DND-41 (cell line): ENCODE measurements around the gene VPS13C.

Experiments
- ATAC-seq: fragments of 200-7000 bp; cut with Tn5 transposase; 3 replicates; pipeline ENCODE4 v1.9.1; 2021; ENCODE audit warnings: low read depth; ENCODE audit not compliant: insufficient read depth
- DNase-seq: peaks from one replicate; pipeline ENCODE4 v3.0.0-alpha.2; 2020
- H2AFZ ChIP-seq: 2 replicates; pipeline ENCODE4 v1.6.0; 2012; ENCODE audit warnings: low read depth, low read length
- H3K27ac ChIP-seq: 2 replicates; pipeline ENCODE4 v1.5.1; 2012; ENCODE audit warnings: low read length, inconsistent platforms
- H3K27me3 ChIP-seq: fragments of 200-600 bp; sonication (generic); 2 replicates; pipeline ENCODE4 v1.6.0; 2012; ENCODE audit warnings: low read length, mild to moderate bottlenecking, inconsistent platforms; ENCODE audit not compliant: insufficient read depth, poor library complexity
- H3K36me3 ChIP-seq: 2 replicates; pipeline ENCODE4 v1.5.1; 2012; ENCODE audit warnings: low read length, inconsistent platforms; ENCODE audit not compliant: insufficient read depth
- H3K4me1 ChIP-seq: 2 replicates; pipeline ENCODE4 v1.5.1; 2012; ENCODE audit warnings: mild to moderate bottlenecking, low read length; ENCODE audit not compliant: insufficient read depth
- H3K4me2 ChIP-seq: 2 replicates; pipeline ENCODE4 v1.6.0; 2012; ENCODE audit warnings: mild to moderate bottlenecking, moderate library complexity, low read length, inconsistent platforms; ENCODE audit not compliant: insufficient read depth
- H3K4me3 ChIP-seq, 2 experiments: fragments of 200-600 bp in 1 of 2; shearing (Covaris generic) in 1 of 2; 2 replicates each; pipeline ENCODE4 v1.5.1; 2012 to 2016; ENCODE audit warnings: inconsistent platforms in 2 of 2, low read length in 2 of 2, mild to moderate bottlenecking in 2 of 2, low read depth in 1 of 2, moderate library complexity in 1 of 2
- H3K79me2 ChIP-seq: 2 replicates; pipeline ENCODE4 v1.6.0; 2012; ENCODE audit warnings: low read length, inconsistent platforms; ENCODE audit not compliant: insufficient read depth
- H3K9ac ChIP-seq: 2 replicates; pipeline ENCODE4 v1.6.0; 2012; ENCODE audit warnings: low read depth, mild to moderate bottlenecking, inconsistent platforms, low read length, moderate library complexity
- H3K9me3 ChIP-seq: 2 replicates; pipeline ENCODE4 v1.5.1; 2012; ENCODE audit warnings: low read length, moderate library complexity, mild to moderate bottlenecking, inconsistent platforms; ENCODE audit not compliant: insufficient read depth, severe bottlenecking
- H4K20me1 ChIP-seq: 2 replicates; pipeline ENCODE4 v1.6.0; 2012; ENCODE audit warnings: low read length; ENCODE audit not compliant: insufficient read depth
- CTCF ChIP-seq: IDR thresholded peaks from 2 replicates; pipeline ENCODE4 v1.5.1; 2012; ENCODE audit warnings: borderline replicate concordance, low read length, moderate library complexity, mild to moderate bottlenecking; ENCODE audit not compliant: poor library complexity, severe bottlenecking; ENCODE audit errors: extremely low read depth
- EZH2 ChIP-seq: IDR thresholded peaks from 3 replicates; pipeline ENCODE4 v1.6.1; 2012; ENCODE audit warnings: borderline replicate concordance, low read depth, mild to moderate bottlenecking, moderate library complexity, low read length, inconsistent platforms; ENCODE audit not compliant: severe bottlenecking

The VPS13C gene

GRCh38 chr15:61910839-61911369 is 149.3 kb downstream of the VPS13C start:
- no peak for ATAC-seq

DNA sequence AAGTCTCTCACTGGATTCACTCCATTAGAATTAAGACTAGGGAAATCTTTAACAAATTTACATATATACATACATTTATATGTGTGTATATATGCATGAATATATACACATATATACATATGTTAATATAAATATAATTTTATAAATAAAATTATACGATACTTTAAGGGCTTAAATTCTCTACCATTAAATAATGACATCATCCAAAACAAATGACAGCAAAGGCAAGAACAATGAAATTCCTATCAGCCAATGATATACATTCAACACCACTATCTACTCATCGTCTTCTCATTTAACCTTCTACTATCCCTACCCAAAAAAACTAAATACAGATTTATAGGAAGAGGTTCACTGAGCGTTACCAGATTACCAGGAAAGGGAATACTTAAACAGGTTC is 152.0 kb downstream of the VPS13C start:
- no peak for ATAC-seq

More at GRCh38 chr15:61910839-61911369, 149.3 kb downstream of the VPS13C start:
- no peak for DNase-seq
- Histone ChIP-seq H3K27ac (no peak overlapping the region), H3K9me3 (no peaks in the 10 kb centered on the region), H2AFZ (no peak overlapping the region), H3K36me3 (peaks cover 61% of the 10 kb centered on the region), H3K27me3 (no peaks in the 10 kb centered on the region), H3K79me2 (no peaks in the 10 kb centered on the region), H3K4me2 (no peak overlapping the region), H3K9ac (no peak overlapping the region), H3K4me1 (no peaks in the 10 kb centered on the region), H3K4me3 (no peak overlapping the region), H4K20me1 (no peaks in the 10 kb centered on the region)
- TF ChIP-seq CTCF: no peak
- TF ChIP-seq EZH2: no peak

DNA sequence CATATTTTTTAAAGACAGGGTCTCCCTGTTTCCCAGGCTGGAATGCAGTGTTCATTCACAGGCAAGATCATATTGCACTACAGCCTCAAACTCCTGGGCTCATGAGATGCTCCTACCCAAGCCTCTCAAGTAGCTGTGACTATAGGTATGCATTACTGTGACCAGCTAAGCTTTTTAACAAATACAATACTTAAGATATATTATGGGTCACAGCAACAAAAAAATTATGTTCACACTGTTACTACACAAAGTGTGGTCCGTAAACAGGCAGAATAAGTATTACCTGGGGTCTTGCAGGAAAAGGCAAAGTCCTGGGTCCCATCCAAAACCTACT is 152.5 kb downstream of the VPS13C start:
- peaks cover 57% of the 10 kb centered on the region for H3K36me3 ChIP-seq
- H3K4me1 ChIP-seq: no peaks in the 10 kb centered on the region
- H3K9ac ChIP-seq: no peak overlapping the region
- H3K4me3 ChIP-seq: no peak overlapping the region
- H3K27ac ChIP-seq: no peak overlapping the region
- no peak overlapping the region for H3K4me2 ChIP-seq
- no peak for DNase-seq
- no peaks in the 10 kb centered on the region for H3K9me3 ChIP-seq
- H3K27me3 ChIP-seq: no peaks in the 10 kb centered on the region
- no peak for ATAC-seq
- no peak for TF ChIP-seq CTCF
- TF ChIP-seq EZH2: no peak
- no peaks in the 10 kb centered on the region for H4K20me1 ChIP-seq
- no peak overlapping the region for H2AFZ ChIP-seq
- H3K79me2 ChIP-seq: no peaks in the 10 kb centered on the region

More for the DNA sequence above, 152.0 kb downstream of the VPS13C start:
- Histone ChIP-seq H3K4me3 (no peak overlapping the region), H4K20me1 (no peaks in the 10 kb centered on the region), H3K27ac (no peak overlapping the region), H3K4me1 (no peaks in the 10 kb centered on the region), H3K4me2 (no peak overlapping the region), H3K9ac (no peak overlapping the region), H2AFZ (no peak overlapping the region), H3K27me3 (no peaks in the 10 kb centered on the region), H3K9me3 (no peaks in the 10 kb centered on the region), H3K79me2 (no peaks in the 10 kb centered on the region), H3K36me3 (peaks cover 55% of the 10 kb centered on the region)
- no peak for TF ChIP-seq CTCF
- TF ChIP-seq EZH2: no peak
- no peak for DNase-seq
